ENCODE results near the gene P4HB.

P4HB gene

GRCh38 chr17:81810892-81811704 lies 49.2 kb downstream of the P4HB start:
- Histone ChIP-seq H3K4me1 (ENCODE audit: control insufficient read depth in 2 of 2, insufficient read depth in 2 of 2, low read length in 2 of 2) (peaks cover 7 to 8% of the 10 kb centered on the region in 2 donors), H3K36me3 (ENCODE audit: control insufficient read depth in 2 of 2, insufficient read depth in 2 of 2, low read length in 2 of 2) (no peaks in the 10 kb centered on the region), H3K9me3 (ENCODE audit: control insufficient read depth in 2 of 2, low read length in 2 of 2) (no peaks in the 10 kb centered on the region), H3K4me3 (ENCODE audit: low read length in 2 of 2) (no peak overlapping the region), H3K27ac (ENCODE audit: low read depth in 2 of 2, low read length in 2 of 2) (no peak overlapping the region), H3K27me3 (ENCODE audit: control insufficient read depth in 2 of 2, insufficient read depth in 2 of 2, low read length in 2 of 2) (peaks cover 13 to 33% of the 10 kb centered on the region in 2 donors), H3K9ac (ENCODE audit: low read depth in 1 of 2, low read length in 2 of 2) (no peak overlapping the region)

GRCh38 chr17:81810476-81810875 lies 49.9 kb downstream of the P4HB start:
- Histone ChIP-seq H3K36me3 (ENCODE audit: control insufficient read depth in 2 of 2, insufficient read depth in 2 of 2, low read length in 2 of 2) (no peaks in the 10 kb centered on the region), H3K4me1 (ENCODE audit: control insufficient read depth in 2 of 2, insufficient read depth in 2 of 2, low read length in 2 of 2) (peaks cover 5 to 6% of the 10 kb centered on the region in 2 donors), H3K27me3 (ENCODE audit: control insufficient read depth in 2 of 2, insufficient read depth in 2 of 2, low read length in 2 of 2) (peaks cover 15 to 39% of the 10 kb centered on the region in 2 donors), H3K27ac (ENCODE audit: low read depth in 2 of 2, low read length in 2 of 2) (no peak overlapping the region), H3K4me3 (ENCODE audit: low read length in 2 of 2) (no peak overlapping the region), H3K9me3 (ENCODE audit: control insufficient read depth in 2 of 2, low read length in 2 of 2) (no peaks in the 10 kb centered on the region), H3K9ac (ENCODE audit: low read depth in 1 of 2, low read length in 2 of 2) (no peak overlapping the region)

- Histone ChIP-seq H3K4me3 (ENCODE audit: low read length in 2 of 2) (no peak overlapping the region), H3K27me3 (ENCODE audit: control insufficient read depth in 2 of 2, insufficient read depth in 2 of 2, low read length in 2 of 2) (peaks cover 15 to 43% of the 10 kb centered on the region in 2 donors), H3K36me3 (ENCODE audit: control insufficient read depth in 2 of 2, insufficient read depth in 2 of 2, low read length in 2 of 2) (no peaks in the 10 kb centered on the region), H3K27ac (ENCODE audit: low read depth in 2 of 2, low read length in 2 of 2) (no peak overlapping the region), H3K9me3 (ENCODE audit: control insufficient read depth in 2 of 2, low read length in 2 of 2) (no peaks in the 10 kb centered on the region), H3K4me1 (ENCODE audit: control insufficient read depth in 2 of 2, insufficient read depth in 2 of 2, low read length in 2 of 2) (no peaks in the 10 kb centered on the region), H3K9ac (ENCODE audit: low read depth in 1 of 2, low read length in 2 of 2) (no peak overlapping the region)
These were observed 50.8 kb downstream of the P4HB start for GRCh38 chr17:81809556-81809998.

GRCh38 chr17:81808778-81809555 lies 51.4 kb downstream of the P4HB start:
- no peak overlapping the region for H3K27ac ChIP-seq (ENCODE audit: low read depth in 2 of 2, low read length in 2 of 2)
- no peaks in the 10 kb centered on the region for H3K4me1 ChIP-seq (ENCODE audit: control insufficient read depth in 2 of 2, insufficient read depth in 2 of 2, low read length in 2 of 2)
- H3K4me3 ChIP-seq (ENCODE audit: low read length in 2 of 2) = no peak overlapping the region
- no peaks in the 10 kb centered on the region for H3K9me3 ChIP-seq (ENCODE audit: control insufficient read depth in 2 of 2, low read length in 2 of 2)
- H3K9ac ChIP-seq (ENCODE audit: low read depth in 1 of 2, low read length in 2 of 2) = no peak overlapping the region
- peaks cover 15 to 43% of the 10 kb centered on the region in 2 donors for H3K27me3 ChIP-seq (ENCODE audit: control insufficient read depth in 2 of 2, insufficient read depth in 2 of 2, low read length in 2 of 2)
- H3K36me3 ChIP-seq (ENCODE audit: control insufficient read depth in 2 of 2, insufficient read depth in 2 of 2, low read length in 2 of 2) = no peaks in the 10 kb centered on the region

- peaks cover 20 to 49% of the 10 kb centered on the region in 2 donors for H3K27me3 ChIP-seq (ENCODE audit: control insufficient read depth in 2 of 2, insufficient read depth in 2 of 2, low read length in 2 of 2)
- no peaks in the 10 kb centered on the region for H3K9me3 ChIP-seq (ENCODE audit: control insufficient read depth in 2 of 2, low read length in 2 of 2)
- H3K9ac ChIP-seq (ENCODE audit: low read depth in 1 of 2, low read length in 2 of 2) = no peak overlapping the region
- H3K4me1 ChIP-seq (ENCODE audit: control insufficient read depth in 2 of 2, insufficient read depth in 2 of 2, low read length in 2 of 2) = no peaks in the 10 kb centered on the region
- no peak overlapping the region for H3K4me3 ChIP-seq (ENCODE audit: low read length in 2 of 2)
- no peak overlapping the region for H3K27ac ChIP-seq (ENCODE audit: low read depth in 2 of 2, low read length in 2 of 2)
- no peaks in the 10 kb centered on the region for H3K36me3 ChIP-seq (ENCODE audit: control insufficient read depth in 2 of 2, insufficient read depth in 2 of 2, low read length in 2 of 2)
These were observed 52.5 kb downstream of the P4HB start for GRCh38 chr17:81807839-81808238.

- Histone ChIP-seq H3K36me3 (ENCODE audit: control insufficient read depth in 2 of 2, insufficient read depth in 2 of 2, low read length in 2 of 2) (no peaks in the 10 kb centered on the region), H3K27me3 (ENCODE audit: control insufficient read depth in 2 of 2, insufficient read depth in 2 of 2, low read length in 2 of 2) (peaks cover 26 to 55% of the 10 kb centered on the region in 2 donors), H3K4me1 (ENCODE audit: control insufficient read depth in 2 of 2, insufficient read depth in 2 of 2, low read length in 2 of 2) (no peaks in the 10 kb centered on the region), H3K9ac (ENCODE audit: low read depth in 1 of 2, low read length in 2 of 2) (no peak overlapping the region), H3K9me3 (ENCODE audit: control insufficient read depth in 2 of 2, low read length in 2 of 2) (no peaks in the 10 kb centered on the region), H3K4me3 (ENCODE audit: low read length in 2 of 2) (no peak overlapping the region), H3K27ac (ENCODE audit: low read depth in 2 of 2, low read length in 2 of 2) (no peak overlapping the region)
These were observed 53.1 kb downstream of the P4HB start for GRCh38 chr17:81807210-81807719.

- H3K27ac ChIP-seq (ENCODE audit: low read depth in 2 of 2, low read length in 2 of 2) = no peak overlapping the region
- no peaks in the 10 kb centered on the region for H3K9me3 ChIP-seq (ENCODE audit: control insufficient read depth in 2 of 2, low read length in 2 of 2)
- no peak overlapping the region for H3K4me3 ChIP-seq (ENCODE audit: low read length in 2 of 2)
- H3K36me3 ChIP-seq (ENCODE audit: control insufficient read depth in 2 of 2, insufficient read depth in 2 of 2, low read length in 2 of 2) = no peaks in the 10 kb centered on the region
- H3K27me3 ChIP-seq (ENCODE audit: control insufficient read depth in 2 of 2, insufficient read depth in 2 of 2, low read length in 2 of 2) = peaks cover 31 to 61% of the 10 kb centered on the region in 2 donors
- no peak overlapping the region for H3K9ac ChIP-seq (ENCODE audit: low read depth in 1 of 2, low read length in 2 of 2)
- no peaks in the 10 kb centered on the region for H3K4me1 ChIP-seq (ENCODE audit: control insufficient read depth in 2 of 2, insufficient read depth in 2 of 2, low read length in 2 of 2)
These were observed 53.7 kb downstream of the P4HB start for GRCh38 chr17:81806461-81807209.

- no peak overlapping the region for H3K4me3 ChIP-seq (ENCODE audit: low read length in 2 of 2)
- no peak overlapping the region for H3K9ac ChIP-seq (ENCODE audit: low read depth in 1 of 2, low read length in 2 of 2)
- H3K27ac ChIP-seq (ENCODE audit: low read depth in 2 of 2, low read length in 2 of 2) = no peak overlapping the region
- H3K9me3 ChIP-seq (ENCODE audit: control insufficient read depth in 2 of 2, low read length in 2 of 2) = no peaks in the 10 kb centered on the region
- peaks cover 34 to 68% of the 10 kb centered on the region in 2 donors for H3K27me3 ChIP-seq (ENCODE audit: control insufficient read depth in 2 of 2, insufficient read depth in 2 of 2, low read length in 2 of 2)
- H3K4me1 ChIP-seq (ENCODE audit: control insufficient read depth in 2 of 2, insufficient read depth in 2 of 2, low read length in 2 of 2) = no peaks in the 10 kb centered on the region
- H3K36me3 ChIP-seq (ENCODE audit: control insufficient read depth in 2 of 2, insufficient read depth in 2 of 2, low read length in 2 of 2) = no peaks in the 10 kb centered on the region
These were observed 54.5 kb downstream of the P4HB start for GRCh38 chr17:81805707-81806460.

GRCh38 chr17:81804559-81805399 lies 55.6 kb downstream of the P4HB start:
- Histone ChIP-seq H3K9me3 (ENCODE audit: control insufficient read depth in 2 of 2, low read length in 2 of 2) (no peaks in the 10 kb centered on the region), H3K4me3 (ENCODE audit: low read length in 2 of 2) (no peak overlapping the region), H3K4me1 (ENCODE audit: control insufficient read depth in 2 of 2, insufficient read depth in 2 of 2, low read length in 2 of 2) (no peaks in the 10 kb centered on the region), H3K9ac (ENCODE audit: low read depth in 1 of 2, low read length in 2 of 2) (no peak overlapping the region), H3K36me3 (ENCODE audit: control insufficient read depth in 2 of 2, insufficient read depth in 2 of 2, low read length in 2 of 2) (no peaks in the 10 kb centered on the region), H3K27me3 (ENCODE audit: control insufficient read depth in 2 of 2, insufficient read depth in 2 of 2, low read length in 2 of 2) (peaks cover 37 to 67% of the 10 kb centered on the region in 2 donors), H3K27ac (ENCODE audit: low read depth in 2 of 2, low read length in 2 of 2) (no peak overlapping the region)
